GM19240 (cell line): ENCODE data around the gene TAGAP.

ENCODE experiments used
- DNase-seq: peaks from one replicate; pipeline ENCODE4 v3.0.0; 2011; ENCODE audit warnings: low spot score; ENCODE audit not compliant: insufficient read length

Gene TAGAP

GRCh38 chr6:159044899-159045727, at the start of gene TAGAP:
TSS of gene TAGAP (minus strand) at chr6:159044991. CDS start at chr6:159044146, 845 bp downstream.
- DNase-seq: peak; percentile 72

- DNase-seq: no peak
Observed at GRCh38 chr6:159093609-159094443, 49.0 kb upstream of the TAGAP start.

- no peak for DNase-seq
Observed at GRCh38 chr6:159092631-159093030, 47.8 kb upstream of the TAGAP start.

- no peak for DNase-seq
Observed at GRCh38 chr6:159090530-159091480, 46.0 kb upstream of the TAGAP start.

- no peak for DNase-seq
Observed at GRCh38 chr6:159089909-159090308, 45.1 kb upstream of the TAGAP start.

- DNase-seq: no peak
Observed at GRCh38 chr6:159089443-159089842, 44.7 kb upstream of the TAGAP start.

- no peak for DNase-seq
Observed at GRCh38 chr6:159086033-159086618, 41.3 kb upstream of the TAGAP start.

- DNase-seq: no peak
Observed at GRCh38 chr6:159085396-159085895, 40.7 kb upstream of the TAGAP start.

- no peak for DNase-seq
Observed at GRCh38 chr6:159084493-159085091, 39.8 kb upstream of the TAGAP start.

- DNase-seq: no peak
Observed at GRCh38 chr6:159083146-159083545, 38.4 kb upstream of the TAGAP start.

GRCh38 chr6:159082039-159082815, 37.4 kb upstream of the TAGAP start:
- no peak for DNase-seq

- DNase-seq: no peak
Observed at GRCh38 chr6:159080217-159080976, 35.6 kb upstream of the TAGAP start.

- DNase-seq: no peak
Observed at GRCh38 chr6:159079367-159079766, 34.6 kb upstream of the TAGAP start.

- no peak for DNase-seq
Observed at GRCh38 chr6:159077123-159077522, 32.3 kb upstream of the TAGAP start.

GRCh38 chr6:159075506-159076228, 30.9 kb upstream of the TAGAP start:
- DNase-seq: no peak

GRCh38 chr6:159074876-159075275, 30.1 kb upstream of the TAGAP start:
- no peak for DNase-seq

GRCh38 chr6:159074120-159074684, 29.4 kb upstream of the TAGAP start:
- DNase-seq: no peak
